LNCaP clone FGC (cell line): ENCODE data around the gene ETV4.

Experiments
- DNase-seq: peaks from one replicate; pipeline ENCODE4 v3.0.0-alpha.2; 2011; ENCODE audit warnings: low read depth
- H3K4me3 ChIP-seq: 2 replicates; pipeline ENCODE4 v1.5.1; 2011; ENCODE audit warnings: mild to moderate bottlenecking, low read depth, low read length, control low read depth
- TF ChIP-seq, protein P1 (sequence below): IDR thresholded peaks from 2 replicates; pipeline ENCODE4 v1.5.1; 2012; ENCODE audit warnings: mild to moderate bottlenecking; ENCODE audit not compliant: control insufficient read depth, insufficient read depth; ENCODE audit errors: extremely low read depth

ETV4 gene

DNA sequence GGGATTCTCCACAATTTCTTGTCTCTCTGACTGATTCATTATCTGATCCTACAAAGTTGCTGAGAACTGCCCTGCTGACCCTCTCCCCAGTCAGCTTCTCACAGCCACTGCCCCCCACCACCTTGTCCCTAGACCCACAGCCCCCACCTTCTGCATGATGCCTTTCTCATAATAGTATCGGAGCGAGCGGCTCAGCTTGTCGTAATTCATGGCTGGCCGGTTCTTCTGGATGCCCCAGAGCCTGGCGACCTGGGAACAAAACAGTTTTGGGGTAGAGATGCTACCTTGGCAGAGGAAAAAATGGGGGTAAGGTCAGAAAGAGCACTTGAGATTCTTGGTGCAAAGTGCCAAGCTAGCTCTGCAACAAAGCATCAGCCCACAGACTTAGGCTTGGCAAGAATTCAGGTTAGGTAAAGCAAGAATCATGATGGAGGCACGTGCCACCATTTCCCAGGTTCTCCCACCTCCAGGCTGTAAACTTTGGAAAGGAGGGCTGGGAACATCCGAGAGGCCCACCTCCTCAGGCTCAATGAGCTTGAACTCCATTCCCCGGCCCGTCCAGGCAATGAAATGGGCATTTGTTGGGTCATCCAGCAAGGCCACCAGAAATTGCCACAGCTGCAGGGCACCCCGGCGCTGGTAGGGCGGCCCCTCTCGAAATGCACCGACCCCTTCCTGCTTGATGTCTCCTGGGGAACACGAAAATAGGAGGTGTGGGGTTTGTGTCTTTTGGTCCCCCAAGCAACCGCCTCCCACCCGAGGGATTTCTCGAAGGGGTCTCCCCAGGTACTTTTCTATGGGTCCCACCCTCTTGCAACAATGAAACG, 16.9 kb downstream of the ETV4 start:
- DNase-seq = no peak
- TF ChIP-seq, protein P1, sequence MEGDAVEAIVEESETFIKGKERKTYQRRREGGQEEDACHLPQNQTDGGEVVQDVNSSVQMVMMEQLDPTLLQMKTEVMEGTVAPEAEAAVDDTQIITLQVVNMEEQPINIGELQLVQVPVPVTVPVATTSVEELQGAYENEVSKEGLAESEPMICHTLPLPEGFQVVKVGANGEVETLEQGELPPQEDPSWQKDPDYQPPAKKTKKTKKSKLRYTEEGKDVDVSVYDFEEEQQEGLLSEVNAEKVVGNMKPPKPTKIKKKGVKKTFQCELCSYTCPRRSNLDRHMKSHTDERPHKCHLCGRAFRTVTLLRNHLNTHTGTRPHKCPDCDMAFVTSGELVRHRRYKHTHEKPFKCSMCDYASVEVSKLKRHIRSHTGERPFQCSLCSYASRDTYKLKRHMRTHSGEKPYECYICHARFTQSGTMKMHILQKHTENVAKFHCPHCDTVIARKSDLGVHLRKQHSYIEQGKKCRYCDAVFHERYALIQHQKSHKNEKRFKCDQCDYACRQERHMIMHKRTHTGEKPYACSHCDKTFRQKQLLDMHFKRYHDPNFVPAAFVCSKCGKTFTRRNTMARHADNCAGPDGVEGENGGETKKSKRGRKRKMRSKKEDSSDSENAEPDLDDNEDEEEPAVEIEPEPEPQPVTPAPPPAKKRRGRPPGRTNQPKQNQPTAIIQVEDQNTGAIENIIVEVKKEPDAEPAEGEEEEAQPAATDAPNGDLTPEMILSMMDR = no peak
- H3K4me3 ChIP-seq = no peak overlapping the region

DNA sequence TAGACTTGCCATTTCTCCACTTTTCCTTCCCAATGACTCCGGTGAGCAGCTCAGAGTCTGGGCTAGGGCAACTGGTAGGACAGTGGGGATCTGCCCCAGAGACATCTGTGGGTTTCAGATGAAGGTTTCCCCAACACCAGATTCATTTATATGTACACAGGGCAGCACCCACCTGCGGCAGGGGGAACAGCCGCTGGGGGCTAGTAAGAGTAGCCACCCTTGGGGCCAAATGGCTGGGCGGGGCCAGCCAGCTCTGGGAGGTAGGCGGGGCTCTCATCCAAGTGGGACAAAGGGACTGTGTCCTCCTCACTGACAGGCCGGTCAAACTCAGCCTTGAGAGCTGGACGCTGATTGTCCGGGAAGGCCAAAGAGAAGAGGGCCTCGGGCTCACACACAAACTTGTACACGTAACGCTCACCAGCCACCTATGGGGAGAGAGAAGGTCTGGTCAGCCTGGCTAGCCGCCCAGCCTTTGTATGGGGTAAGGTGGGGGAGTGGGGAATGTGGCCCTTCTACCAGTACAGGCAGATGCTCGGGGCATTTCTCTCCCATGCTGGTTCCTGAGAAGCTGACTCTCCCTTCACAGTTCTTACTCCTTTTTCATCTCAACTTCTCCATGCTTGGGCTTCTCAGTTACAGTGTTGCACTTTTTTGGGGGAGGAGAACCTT, 17.7 kb downstream of the ETV4 start:
- TF ChIP-seq, protein P1 = no peak
- no peak overlapping the region for H3K4me3 ChIP-seq
- no peak for DNase-seq

DNA sequence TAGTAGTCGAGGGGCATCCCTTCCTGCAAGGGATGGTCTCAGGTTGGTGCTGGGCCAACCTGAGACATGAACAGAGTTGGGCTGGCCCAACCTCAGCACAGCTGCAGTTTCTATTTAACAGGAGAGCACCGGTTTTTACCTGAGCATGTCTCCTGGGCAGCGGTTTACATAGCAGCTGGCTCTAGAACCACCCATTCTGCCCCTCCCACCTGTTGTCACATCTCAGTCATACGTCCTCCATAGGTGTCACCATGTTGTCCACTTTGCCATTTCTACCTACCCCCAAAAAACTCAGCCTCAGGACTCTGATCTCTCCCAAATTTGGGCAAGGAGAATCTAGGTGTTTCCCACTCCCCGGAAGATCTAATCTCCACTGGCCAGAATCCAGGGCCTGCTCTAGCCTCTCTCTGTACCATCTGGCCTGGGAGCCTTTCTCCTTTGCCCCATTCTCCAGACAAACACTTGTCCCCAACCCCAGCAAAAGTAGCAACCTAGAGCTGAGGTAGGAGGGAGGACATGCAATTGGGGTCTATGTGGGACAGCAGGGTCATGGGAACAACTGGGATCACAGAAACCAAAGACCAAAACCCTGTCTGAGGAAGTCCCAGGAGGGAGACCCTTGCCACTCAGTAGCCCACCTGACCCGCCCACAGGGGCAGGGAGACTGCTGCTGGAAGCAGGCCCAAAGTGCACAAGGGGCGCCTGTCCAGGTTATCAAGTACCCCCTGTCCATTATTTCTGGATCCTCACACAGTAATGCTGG, 19.1 kb downstream of the ETV4 start:
- no peak overlapping the region for H3K4me3 ChIP-seq
- no peak for DNase-seq
- TF ChIP-seq, protein P1 = no peak

DNA sequence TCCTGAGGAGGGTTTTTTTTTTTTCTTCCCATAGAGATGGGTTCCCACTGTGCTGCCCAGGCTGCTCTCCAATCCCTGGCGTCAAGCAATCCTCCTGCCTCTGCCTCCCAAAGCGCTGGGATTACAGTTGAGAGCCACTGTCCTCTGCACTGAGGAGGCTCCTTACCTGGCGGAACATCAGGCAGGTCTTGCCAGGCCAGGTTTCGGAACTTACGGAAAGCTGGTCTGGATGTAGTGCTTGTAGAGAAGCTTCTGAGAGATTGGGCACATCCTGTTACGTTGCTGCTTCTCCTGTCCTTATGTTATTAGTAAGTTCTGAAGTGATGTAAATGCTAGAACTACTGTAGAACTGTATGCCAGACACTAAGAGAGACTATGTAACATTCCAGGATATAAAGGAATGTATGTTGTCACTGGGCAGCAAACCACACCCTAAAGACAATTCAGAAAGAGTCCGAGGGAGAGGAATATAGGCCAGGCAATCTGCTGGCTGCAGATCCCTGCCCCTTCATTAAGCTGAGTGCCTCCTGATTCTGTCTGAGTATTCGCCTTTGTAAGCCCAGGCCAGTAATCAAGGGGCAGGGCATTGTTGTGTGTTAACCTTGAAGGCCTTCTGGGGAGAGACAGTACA, 21.1 kb downstream of the ETV4 start:
- DNase-seq = no peak
- TF ChIP-seq, protein P1 = no peak
- no peak overlapping the region for H3K4me3 ChIP-seq

DNA sequence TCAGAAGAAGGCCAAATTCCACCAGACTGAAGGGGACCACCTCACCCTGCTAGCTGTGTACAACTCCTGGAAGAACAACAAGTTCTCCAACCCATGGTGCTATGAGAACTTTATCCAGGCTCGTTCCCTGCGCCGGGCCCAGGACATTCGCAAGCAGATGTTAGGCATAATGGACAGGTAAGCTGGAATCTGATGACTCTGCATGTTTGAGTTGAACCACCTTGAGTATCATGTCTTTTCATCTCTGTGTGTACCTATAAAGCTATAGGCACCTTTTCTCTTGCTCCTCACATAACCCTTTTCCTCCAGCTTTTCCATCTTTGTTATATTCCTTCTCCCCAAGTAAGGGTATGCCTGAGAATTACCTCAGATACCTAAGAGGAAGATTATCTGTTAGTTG, 24.8 kb downstream of the ETV4 start:
- no peak overlapping the region for H3K4me3 ChIP-seq
- TF ChIP-seq, protein P1 = no peak
- DNase-seq = no peak

- TF ChIP-seq, protein P1 = no peak
- no peak overlapping the region for H3K4me3 ChIP-seq
- peak; percentile 11 for DNase-seq
These were observed 28.3 kb downstream of the ETV4 start for GRCh38 chr17:43517615-43518386.
